Neuronal stem cell (in vitro differentiated cells): ENCODE measurements around the gene FOXJ1.

Experiments used
- DNase-seq: peaks from one replicate; pipeline ENCODE4 v3.0.0-alpha.2; 2013; ENCODE audit warnings: low spot score
- H2AFZ ChIP-seq: one replicate; pipeline ENCODE4 v1.6.1; 2013; ENCODE audit warnings: mild to moderate bottlenecking, low read length, inconsistent platforms
- H2AK5ac ChIP-seq: 2 replicates; pipeline ENCODE4 v1.6.1; 2013; ENCODE audit warnings: low read depth, mild to moderate bottlenecking, inconsistent platforms, low read length, moderate library complexity, mixed read lengths
- H2BK120ac ChIP-seq: 2 replicates; pipeline ENCODE4 v1.6.1; 2013; ENCODE audit warnings: low read depth, mild to moderate bottlenecking, inconsistent platforms, low read length, moderate library complexity, mixed read lengths
- H2BK12ac ChIP-seq: one replicate; pipeline ENCODE4 v1.6.1; 2013; ENCODE audit warnings: low read length, inconsistent platforms
- H2BK15ac ChIP-seq: 2 replicates; pipeline ENCODE4 v1.6.1; 2013; ENCODE audit warnings: mild to moderate bottlenecking, low read length, inconsistent platforms, mixed read lengths
- H2BK5ac ChIP-seq: one replicate; pipeline ENCODE4 v1.6.1; 2013; ENCODE audit warnings: inconsistent platforms, mild to moderate bottlenecking, low read length, moderate library complexity
- H3K14ac ChIP-seq: one replicate; pipeline ENCODE4 v1.6.1; 2013; ENCODE audit warnings: low read length, inconsistent platforms
- H3K18ac ChIP-seq: 2 replicates; pipeline ENCODE4 v1.6.1; 2013; ENCODE audit warnings: low read length, inconsistent platforms
- H3K23ac ChIP-seq: 2 replicates; pipeline ENCODE4 v1.6.1; 2013; ENCODE audit warnings: low read depth, mild to moderate bottlenecking, mixed read lengths, low read length, inconsistent platforms; ENCODE audit not compliant: poor library complexity
- H3K27ac ChIP-seq: replicated peaks from 3 replicates; pipeline ENCODE4 v1.5.1; 2013; ENCODE audit warnings: low read length, inconsistent platforms
- H3K27me3 ChIP-seq, 3 experiments: 2 replicates each; pipeline ENCODE4 v1.6.1; 2013; ENCODE audit warnings: low read length in 3 of 3, mild to moderate bottlenecking in 2 of 3, inconsistent platforms in 1 of 3, low read depth in 1 of 3, mixed read lengths in 1 of 3, moderate library complexity in 1 of 3; ENCODE audit not compliant: control insufficient read depth in 3 of 3, insufficient read depth in 3 of 3
- H3K36me3 ChIP-seq, 2 donors: replicated peaks in 1 of 2; 2 replicates each; pipeline ENCODE4 v1.6.1; 2013; ENCODE audit warnings: low read length in 2 of 2; ENCODE audit not compliant: control insufficient read depth in 2 of 2, insufficient read depth in 2 of 2
- H3K4ac ChIP-seq: 2 replicates; pipeline ENCODE4 v1.6.1; 2013; ENCODE audit warnings: inconsistent platforms, mild to moderate bottlenecking, low read length, moderate library complexity
- H3K4me1 ChIP-seq, 2 donors: 1 replicate in 1 of 2; 2 replicates in 1 of 2; pipeline ENCODE4 v1.6.1; 2013; ENCODE audit warnings: low read length in 2 of 2, low read depth in 1 of 2; ENCODE audit not compliant: control insufficient read depth in 2 of 2, insufficient read depth in 1 of 2
- H3K4me2 ChIP-seq: one replicate; pipeline ENCODE4 v1.6.1; 2013; ENCODE audit warnings: mild to moderate bottlenecking, low read length, inconsistent platforms; ENCODE audit not compliant: insufficient read depth, poor library complexity, severe bottlenecking
- H3K4me3 ChIP-seq, 2 donors: 2 replicates each; pipeline ENCODE4 v1.5.1; 2013; ENCODE audit warnings: low read length in 2 of 2, mild to moderate bottlenecking in 2 of 2, inconsistent platforms in 1 of 2, moderate library complexity in 1 of 2
- H3K79me1 ChIP-seq: one replicate; pipeline ENCODE4 v1.6.1; 2013; ENCODE audit warnings: low read depth, mild to moderate bottlenecking, inconsistent platforms, low read length, moderate library complexity
- H3K9ac ChIP-seq: one replicate; pipeline ENCODE4 v1.6.1; 2013; ENCODE audit warnings: mild to moderate bottlenecking, low read depth, low read length, inconsistent platforms; ENCODE audit not compliant: poor library complexity
- H3K9me3 ChIP-seq, 2 donors: replicated peaks in 1 of 2; 2 replicates each; pipeline versions ENCODE3 to v1.6.1; 2013; ENCODE audit warnings: low read length in 2 of 2, mild to moderate bottlenecking in 2 of 2, inconsistent platforms in 1 of 2, low read depth in 1 of 2, mixed read lengths in 1 of 2, moderate library complexity in 1 of 2; ENCODE audit not compliant: control insufficient read depth in 2 of 2, insufficient read depth in 1 of 2
- H4K8ac ChIP-seq: one replicate; pipeline ENCODE4 v1.6.1; 2013; ENCODE audit warnings: low read depth, mild to moderate bottlenecking, inconsistent platforms, low read length, moderate library complexity
- H4K91ac ChIP-seq: one replicate; pipeline ENCODE4 v1.6.1; 2013; ENCODE audit warnings: low read length, low read depth, mild to moderate bottlenecking, inconsistent platforms; ENCODE audit not compliant: poor library complexity
- WGBS, 2 donors: extraction: QIAGEN DNeasy Blood & Tissue Kit; methylation state at CpG; one replicate each; pipeline ENCODE4 v1.1.7; 2013; ENCODE audit warnings: missing lambda C conversion rate in 2 of 2, mixed read lengths in 1 of 2; ENCODE audit not compliant: insufficient read length in 2 of 2, insufficient replicate concordance in 1 of 2; ENCODE audit errors: extremely low coverage in 2 of 2; 5-methylcytosine and 5-hydroxymethylcytosine counted together

FOXJ1 gene

GRCh38 chr17:76092526-76093413 lies 48.3 kb downstream of the FOXJ1 start:
- Histone ChIP-seq H3K14ac (no peak overlapping the region), H4K91ac (no peak overlapping the region), H2AFZ (no peak overlapping the region), H3K18ac (peak overlapping the region; percentile 28), H3K27me3 (no peaks in the 10 kb centered on the region), H3K4ac (no peak overlapping the region), H3K79me1 (peaks cover 2% of the 10 kb centered on the region), H2BK12ac (no peak overlapping the region), H3K27ac (no peak overlapping the region), H3K4me2 (no peak overlapping the region), H2BK5ac (no peak overlapping the region), H3K9me3 (no peaks in the 10 kb centered on the region), H3K9ac (no peak overlapping the region), H2BK15ac (no peak overlapping the region), H3K36me3 (peaks cover 50 to 96% of the 10 kb centered on the region in 2 donors), H3K4me3 (no peak overlapping the region), H3K4me1 (no peaks in the 10 kb centered on the region), H3K23ac (no peak overlapping the region), H2AK5ac (no peak overlapping the region), H2BK120ac (no peak overlapping the region), H4K8ac (no peak overlapping the region)
- no CpG with 5 or more reads among the region's 20 CpGs for WGBS, 2 donors
- DNase-seq, result no peak

GRCh38 chr17:76091526-76092286 lies 49.3 kb downstream of the FOXJ1 start:
- no peak overlapping the region for H3K18ac ChIP-seq
- no peak overlapping the region for H3K4me2 ChIP-seq
- H3K9ac ChIP-seq, result no peak overlapping the region
- H2AK5ac ChIP-seq, result no peak overlapping the region
- no peak overlapping the region for H2AFZ ChIP-seq
- no peaks in the 10 kb centered on the region for H3K9me3 ChIP-seq
- H4K91ac ChIP-seq, result no peak overlapping the region
- H2BK5ac ChIP-seq, result no peak overlapping the region
- no peak overlapping the region for H4K8ac ChIP-seq
- no peak overlapping the region for H2BK120ac ChIP-seq
- no peak overlapping the region for H3K4me3 ChIP-seq
- H3K27ac ChIP-seq, result no peak overlapping the region
- H3K4ac ChIP-seq, result no peak overlapping the region
- H3K27me3 ChIP-seq, result no peaks in the 10 kb centered on the region
- no CpG with 5 or more reads among the region's 23 CpGs for WGBS, 2 donors
- H3K79me1 ChIP-seq, result peaks cover 2% of the 10 kb centered on the region
- no peak overlapping the region for H3K14ac ChIP-seq
- H2BK15ac ChIP-seq, result no peak overlapping the region
- no peak overlapping the region for H2BK12ac ChIP-seq
- no peak overlapping the region for H3K23ac ChIP-seq
- DNase-seq, result no peak
- H3K4me1 ChIP-seq, result no peaks in the 10 kb centered on the region
- H3K36me3 ChIP-seq, result peaks cover 54 to 96% of the 10 kb centered on the region in 2 donors

- no peak overlapping the region for H3K4ac ChIP-seq
- H3K27ac ChIP-seq, result no peak overlapping the region
- H3K14ac ChIP-seq, result no peak overlapping the region
- no peak overlapping the region for H2BK5ac ChIP-seq
- no peak overlapping the region for H3K9ac ChIP-seq
- peaks cover 59 to 97% of the 10 kb centered on the region in 2 donors for H3K36me3 ChIP-seq
- no peak overlapping the region for H2BK120ac ChIP-seq
- H2BK15ac ChIP-seq, result no peak overlapping the region
- H2AK5ac ChIP-seq, result no peak overlapping the region
- H3K18ac ChIP-seq, result no peak overlapping the region
- no peak overlapping the region for H2AFZ ChIP-seq
- peaks cover 2% of the 10 kb centered on the region for H3K79me1 ChIP-seq
- no peaks in the 10 kb centered on the region for H3K4me1 ChIP-seq
- no peak overlapping the region for H2BK12ac ChIP-seq
- no peak overlapping the region for H3K23ac ChIP-seq
- no peaks in the 10 kb centered on the region for H3K9me3 ChIP-seq
- H4K91ac ChIP-seq, result no peak overlapping the region
- DNase-seq, result no peak
- no peaks in the 10 kb centered on the region for H3K27me3 ChIP-seq
- H3K4me2 ChIP-seq, result no peak overlapping the region
- H4K8ac ChIP-seq, result no peak overlapping the region
- no peak overlapping the region for H3K4me3 ChIP-seq
- no CpG with 5 or more reads among the region's 17 CpGs for WGBS, 2 donors
These were observed 50.4 kb downstream of the FOXJ1 start for GRCh38 chr17:76090517-76091129.
